Measurements from ENCODE around the gene CRB3. TPM values are rescaled to one million over a fixed set of nuclear protein-coding genes. Genes with fewer than 3 reads are reported as not detected.

The CRB3 gene
- total and polyA plus RNA-seq, 2 of the 4 experiments (the other 2 are of a cell fraction), result not detected

- Histone ChIP-seq H2AK5ac (ENCODE audit: low read depth, low read length) (no peak overlapping the region), H3K4me1 (ENCODE audit: control insufficient read depth, insufficient read depth, low read length) (no peaks in the 10 kb centered on the region), H2BK5ac (ENCODE audit: low read depth, low read length, poor library complexity, severe bottlenecking) (no peak overlapping the region), H4K20me1 (ENCODE audit: insufficient read depth, low read length) (no peaks in the 10 kb centered on the region), H3K23ac (ENCODE audit: low read depth, low read length) (no peak overlapping the region), H2BK15ac (ENCODE audit: low read depth, low read length) (no peak overlapping the region), H3K9ac (ENCODE audit: low read depth, low read length) (no peak overlapping the region), H3K79me1 (ENCODE audit: low read depth in 1 of 2, low read length in 2 of 2) (no peaks in the 10 kb centered on the region), H3K18ac (ENCODE audit: low read depth, low read length) (no peak overlapping the region), H3K56ac (ENCODE audit: extremely low read depth, insufficient read depth, low read length) (no peak overlapping the region), H3K36me3 (ENCODE audit: control insufficient read depth, insufficient read depth, low read length) (no peaks in the 10 kb centered on the region), H2AK9ac (replicated peaks; ENCODE audit: low read depth, low read length, poor library complexity) (no peak overlapping the region), H4K91ac (ENCODE audit: insufficient read depth, low read depth, low read length) (no peak overlapping the region), H3K27ac (ENCODE audit: insufficient read depth, low read length) (no peak overlapping the region), H3K27me3 (ENCODE audit: control insufficient read depth, insufficient read depth, low read length) (peaks cover 2% of the 10 kb centered on the region), H2AFZ (replicated peaks; ENCODE audit: low read length, poor library complexity) (no peak overlapping the region), H3K4me3 (ENCODE audit: insufficient read depth, low read depth, low read length) (no peak overlapping the region), H3K14ac (replicated peaks; ENCODE audit: low read depth, low read length) (no peak overlapping the region), H3K4me2 (ENCODE audit: low read depth, low read length) (no peak overlapping the region), H4K5ac (ENCODE audit: low read depth, low read length) (no peak overlapping the region), H2BK120ac (ENCODE audit: low read depth, low read length) (no peak overlapping the region), H3K9me1 (ENCODE audit: insufficient read depth, low read length) (no peaks in the 10 kb centered on the region), H2BK20ac (ENCODE audit: low read depth, low read length) (no peak overlapping the region), H3K4ac (ENCODE audit: low read depth, low read length) (no peak overlapping the region), H4K8ac (ENCODE audit: low read depth in 2 of 2, low read length in 2 of 2) (no peak overlapping the region), H3K9me3 (ENCODE audit: control insufficient read depth, insufficient read depth, low read length) (peaks cover 12% of the 10 kb centered on the region)
- DNase-seq, result no peak
- dilution Hi-C loops (cut with HindIII; ENCODE audit: low sequenced_read_pairs, unreplicated experiment) (no loop called here), intact Hi-C loops (cut with micrococcal nuclease) (no loop called here), in situ Hi-C loops (cut with MboI; ENCODE audit: low sequenced_read_pairs) (no loop called here)
- 60% methylated on average over 7 of the region's 8 CpGs; no CpG with 5 or more reads in 1 of the 2 experiments for WGBS, 2 experiments (ENCODE audit: extremely low coverage in 2 of 2, insufficient read length in 1 of 2)
- ATAC-seq (ENCODE audit: low read depth), result no peak
- no TSS peak for BruUV-seq (replicated peaks)
- ChIA-PET POLR2A (ENCODE audit: unreplicated experiment) (no interaction called here), CTCF (interaction anchor here (0.6 kb wide), 1 partner anchor 122 kb away, joined by 4 read pairs; the partner anchor contains the start of gene ALKBH7)
- no peak for TF ChIP-seq MXI1 (IDR thresholded peaks at IDR 0.05; ENCODE audit: borderline replicate concordance, low read depth, low read length)
- TF ChIP-seq ELK1 (IDR thresholded peaks at IDR 0.05; ENCODE audit: borderline replicate concordance, low read depth, low read length), result no peak
- TF ChIP-seq SMC3 (IDR thresholded peaks at IDR 0.05; ENCODE audit: low read depth, low read length), result no peak
- TF ChIP-seq CHD1 (IDR thresholded peaks at IDR 0.05; ENCODE audit: low read depth, low read length), result no peak
- TF ChIP-seq MAZ (IDR thresholded peaks at IDR 0.05; ENCODE audit: borderline replicate concordance, low read depth, low read length), result no peak
- TF ChIP-seq POLR2A (IDR thresholded peaks at IDR 0.05; ENCODE audit: low read depth, low read length), result no peak
- no peak for TF ChIP-seq USF2 (IDR thresholded peaks at IDR 0.05; ENCODE audit: low read depth, low read length)
- no peak for TF ChIP-seq NFE2L2 (IDR thresholded peaks at IDR 0.05; ENCODE audit: low read depth, low read length)
- TF ChIP-seq MAFK (IDR thresholded peaks at IDR 0.05; ENCODE audit: low read depth, low read length), result no peak
Observed at GRCh38 chr19:6494438-6495036, 30.5 kb downstream of the CRB3 start.
